Measurements from ENCODE around the gene AREL1.
"Not testable (repeated sequence)": the region's sequence is repeated elsewhere in the genome, so short reads cannot be mapped to it uniquely, and the experiment has no call there.

AREL1 gene

GRCh38 chr14:74712499-74713394 is at the start of gene AREL1, which contains the start of gene FCF1:
TSS of gene AREL1 (minus strand) at chr14:74713080. CDS start at chr14:74685615, 27,465 bp downstream.
TSS of gene FCF1 (plus strand) at chr14:74713144. CDS start at chr14:74713198, 54 bp downstream.
- peaks cover 41% of the 10 kb centered on the region for H3K4me1 ChIP-seq (ENCODE audit: insufficient read depth, low read length, poor library complexity, severe bottlenecking)
- H3K9me3 ChIP-seq (ENCODE audit: insufficient read depth, low read depth, low read length): no peaks in the 10 kb centered on the region
- H3K79me2 ChIP-seq (ENCODE audit: insufficient read depth, low read length): peaks cover 72% of the 10 kb centered on the region
- no peaks in the 10 kb centered on the region for H3K27me3 ChIP-seq (ENCODE audit: insufficient read depth, low read length, poor library complexity, severe bottlenecking)
- no peaks in the 10 kb centered on the region for H3K9me2 ChIP-seq (replicated peaks; ENCODE audit: low read depth, low read length)
- peak within 1 kb of the TSS; percentile 84 for H3K4me2 ChIP-seq (ENCODE audit: low read depth, low read length, poor library complexity, severe bottlenecking)
- H3K9ac ChIP-seq (ENCODE audit: low read depth, low read length, poor library complexity, severe bottlenecking): peak within 1 kb of the TSS; percentile 83
- no peak for TF ChIP-seq EZH2phosphoT487 (IDR thresholded peaks at IDR 0.05; ENCODE audit: borderline replicate concordance)
- TF ChIP-seq CTCF (conservative IDR thresholded peaks at IDR 0.05; ENCODE audit: low read length): no peak
- H4K20me1 ChIP-seq (ENCODE audit: insufficient read depth, low read length, poor library complexity, severe bottlenecking): peaks cover 21% of the 10 kb centered on the region
- H2AFZ ChIP-seq (ENCODE audit: low read length): peak within 1 kb of the TSS; percentile 94
- peak within 1 kb of the TSS; percentile 97 for H3K4me3 ChIP-seq (ENCODE audit: low read length, poor library complexity, severe bottlenecking)
- no peaks in the 10 kb centered on the region for H3F3A ChIP-seq (ENCODE audit: low read depth)
- H3K36me3 ChIP-seq (ENCODE audit: insufficient read depth, low read length): peaks cover 5% of the 10 kb centered on the region; the same call in 1 of the 2 replicates

DNA sequence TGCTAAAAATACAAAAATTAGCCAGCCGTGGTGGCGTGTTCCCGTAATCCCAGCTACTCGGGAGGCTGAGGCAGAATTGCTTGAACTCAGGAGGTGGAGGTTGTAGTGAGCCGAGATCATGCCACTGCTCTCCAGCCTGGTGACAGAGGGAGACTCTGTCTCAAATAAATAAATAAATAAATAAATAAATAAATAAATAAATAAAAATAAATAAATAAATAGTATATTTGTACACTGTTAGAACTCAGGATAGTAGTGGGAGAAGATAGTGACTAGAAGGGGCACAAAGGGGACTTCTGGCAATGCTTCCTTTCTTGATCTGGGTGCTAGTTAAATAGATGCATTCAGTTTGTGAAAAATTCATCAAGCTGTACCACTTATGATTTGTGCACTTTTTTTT is 45.6 kb upstream of the AREL1 start:
- H3K9me2 ChIP-seq (replicated peaks; ENCODE audit: low read depth, low read length); H2AFZ ChIP-seq (ENCODE audit: low read length); H3K79me2 ChIP-seq (ENCODE audit: insufficient read depth, low read length); H3K9ac ChIP-seq (ENCODE audit: low read depth, low read length, poor library complexity, severe bottlenecking); H3F3A ChIP-seq (ENCODE audit: low read depth); H3K36me3 ChIP-seq (ENCODE audit: insufficient read depth, low read length); H3K4me3 ChIP-seq (ENCODE audit: low read length, poor library complexity, severe bottlenecking); H4K20me1 ChIP-seq (ENCODE audit: insufficient read depth, low read length, poor library complexity, severe bottlenecking); H3K4me2 ChIP-seq (ENCODE audit: low read depth, low read length, poor library complexity, severe bottlenecking); H3K4me1 ChIP-seq (ENCODE audit: insufficient read depth, low read length, poor library complexity, severe bottlenecking); H3K9me3 ChIP-seq (ENCODE audit: insufficient read depth, low read depth, low read length): not testable (repeated sequence)
- H3K27me3 ChIP-seq (ENCODE audit: insufficient read depth, low read length, poor library complexity, severe bottlenecking): peaks cover 25% of the 10 kb centered on the region

- peaks cover 16% of the 10 kb centered on the region for H3K27me3 ChIP-seq (ENCODE audit: insufficient read depth, low read length, poor library complexity, severe bottlenecking)
- H3K36me3 ChIP-seq (ENCODE audit: insufficient read depth, low read length): no peaks in the 10 kb centered on the region
- no peaks in the 10 kb centered on the region for H3K4me1 ChIP-seq (ENCODE audit: insufficient read depth, low read length, poor library complexity, severe bottlenecking)
- H4K20me1 ChIP-seq (ENCODE audit: insufficient read depth, low read length, poor library complexity, severe bottlenecking): no peaks in the 10 kb centered on the region
- no peaks in the 10 kb centered on the region for H3K79me2 ChIP-seq (ENCODE audit: insufficient read depth, low read length)
- no peaks in the 10 kb centered on the region for H3K9me2 ChIP-seq (replicated peaks; ENCODE audit: low read depth, low read length)
- no peaks in the 10 kb centered on the region for H3F3A ChIP-seq (ENCODE audit: low read depth)
- peaks cover 4% of the 10 kb centered on the region; the same call in 1 of the 2 replicates for H3K9me3 ChIP-seq (ENCODE audit: insufficient read depth, low read depth, low read length)
- no peak overlapping the region for H3K4me2 ChIP-seq (ENCODE audit: low read depth, low read length, poor library complexity, severe bottlenecking)
- no peak overlapping the region for H2AFZ ChIP-seq (ENCODE audit: low read length)
- no peak for TF ChIP-seq EZH2phosphoT487 (IDR thresholded peaks at IDR 0.05; ENCODE audit: borderline replicate concordance)
- TF ChIP-seq CTCF (conservative IDR thresholded peaks at IDR 0.05; ENCODE audit: low read length): no peak
- no peak overlapping the region for H3K4me3 ChIP-seq (ENCODE audit: low read length, poor library complexity, severe bottlenecking)
- H3K9ac ChIP-seq (ENCODE audit: low read depth, low read length, poor library complexity, severe bottlenecking): no peak overlapping the region
Measured at GRCh38 chr14:74756326-74756725, 43.4 kb upstream of the AREL1 start.
